NCI-H82 (cell line): ENCODE measurements around the gene RAPGEF5.

Experiments used
- DNase-seq: peaks from one replicate; lab custom pipeline; 2025; lab: John Stamatoyannopoulos, UW

The RAPGEF5 gene

DNA sequence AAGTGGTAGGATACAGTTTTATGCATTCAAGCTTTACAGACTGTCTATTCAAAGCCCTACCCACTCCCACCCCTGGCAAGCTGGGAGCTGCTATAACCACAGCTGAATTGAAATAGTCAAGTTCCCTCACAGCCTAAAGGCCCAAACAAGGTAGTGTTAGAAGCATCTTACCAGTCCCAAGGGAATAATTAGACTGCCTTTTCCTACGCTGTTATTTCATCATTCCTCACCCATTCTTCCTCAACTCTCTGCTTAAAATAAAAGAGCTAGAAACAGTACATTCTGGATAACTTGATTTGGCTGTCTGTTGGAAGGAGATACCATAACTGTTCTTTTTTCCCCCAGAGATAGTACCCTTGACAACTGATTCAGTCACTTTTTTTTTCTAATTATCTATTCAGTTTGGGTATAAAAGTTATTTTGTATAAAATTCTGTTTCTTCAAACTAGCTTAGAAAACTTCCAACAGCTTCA lies 54.0 kb downstream of the RAPGEF5 start:
- no peak for DNase-seq

DNA sequence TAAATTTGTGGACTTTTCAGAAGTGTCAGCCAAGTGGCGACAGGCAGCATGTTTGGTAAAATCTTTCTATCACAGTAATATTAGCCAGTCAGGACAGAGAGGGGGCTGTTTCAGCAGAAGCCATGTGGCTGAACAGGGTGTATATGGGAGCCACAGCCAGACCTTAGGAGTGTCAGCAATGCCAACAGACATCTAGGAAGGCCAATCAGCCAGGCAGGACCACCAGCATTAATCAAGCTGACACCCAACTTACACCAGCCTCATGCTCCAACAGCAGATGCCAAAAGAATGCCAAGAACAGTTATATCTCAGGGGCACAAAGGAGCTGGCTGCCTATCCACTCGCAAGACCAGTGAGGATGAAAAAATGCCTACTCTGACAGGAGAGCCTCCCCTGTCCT lies 54.8 kb downstream of the RAPGEF5 start:
- no peak for DNase-seq

DNA sequence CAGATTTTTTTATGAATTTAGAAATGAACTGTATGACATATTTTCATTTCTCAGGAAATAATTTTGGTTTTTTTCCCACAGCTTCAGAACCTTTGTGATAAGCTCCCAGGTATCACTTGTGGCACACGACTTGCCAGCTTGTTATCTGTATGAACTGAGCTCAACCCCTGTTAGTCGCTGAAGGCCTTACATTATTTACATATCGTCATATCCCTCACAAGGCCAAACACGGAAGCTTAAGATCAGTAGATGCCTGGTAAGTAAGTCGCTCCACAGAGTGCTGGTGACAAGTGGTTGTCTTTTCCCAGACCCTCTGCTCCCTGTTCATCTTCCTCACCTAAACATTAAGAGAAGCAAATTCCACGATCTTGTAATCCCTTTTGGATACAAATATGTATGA lies 55.2 kb downstream of the RAPGEF5 start:
- no peak for DNase-seq

DNA sequence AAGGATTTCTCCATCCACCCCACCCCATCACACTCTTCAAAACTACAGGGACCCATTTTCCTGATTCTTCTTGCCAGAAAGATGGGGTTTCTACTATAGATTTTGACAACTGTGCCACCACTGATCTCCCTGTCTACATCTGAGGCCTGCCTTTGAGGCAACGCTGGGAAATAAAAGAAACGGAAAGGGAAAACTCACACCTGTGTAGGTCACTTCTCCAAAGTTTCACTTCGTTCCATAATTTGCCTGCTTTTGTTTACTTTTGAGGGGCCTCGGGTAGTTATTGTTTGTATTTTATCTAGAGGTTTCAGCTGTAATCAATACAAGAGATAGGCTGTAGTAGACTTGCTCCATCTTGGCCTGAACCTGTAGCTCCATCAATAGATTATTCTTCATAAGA lies 56.1 kb downstream of the RAPGEF5 start:
- no peak for DNase-seq

GRCh38 chr7:22296916-22297315 lies 60.0 kb downstream of the RAPGEF5 start:
- DNase-seq: no peak

DNA sequence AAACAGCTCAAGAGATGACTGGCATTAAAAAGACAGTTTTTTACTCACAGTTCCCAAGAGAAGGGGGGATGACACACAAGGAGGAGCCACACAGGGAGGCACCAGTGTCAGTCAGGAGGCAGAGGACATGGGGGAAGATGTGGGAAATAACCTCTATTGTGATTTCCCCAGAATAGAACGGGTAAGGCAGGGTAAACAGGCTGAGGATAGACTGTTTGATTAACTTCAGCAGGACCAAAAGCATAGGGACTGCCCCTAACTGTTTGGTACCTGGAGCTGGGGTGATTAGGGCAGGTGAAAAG lies 60.7 kb downstream of the RAPGEF5 start:
- no peak for DNase-seq

DNA sequence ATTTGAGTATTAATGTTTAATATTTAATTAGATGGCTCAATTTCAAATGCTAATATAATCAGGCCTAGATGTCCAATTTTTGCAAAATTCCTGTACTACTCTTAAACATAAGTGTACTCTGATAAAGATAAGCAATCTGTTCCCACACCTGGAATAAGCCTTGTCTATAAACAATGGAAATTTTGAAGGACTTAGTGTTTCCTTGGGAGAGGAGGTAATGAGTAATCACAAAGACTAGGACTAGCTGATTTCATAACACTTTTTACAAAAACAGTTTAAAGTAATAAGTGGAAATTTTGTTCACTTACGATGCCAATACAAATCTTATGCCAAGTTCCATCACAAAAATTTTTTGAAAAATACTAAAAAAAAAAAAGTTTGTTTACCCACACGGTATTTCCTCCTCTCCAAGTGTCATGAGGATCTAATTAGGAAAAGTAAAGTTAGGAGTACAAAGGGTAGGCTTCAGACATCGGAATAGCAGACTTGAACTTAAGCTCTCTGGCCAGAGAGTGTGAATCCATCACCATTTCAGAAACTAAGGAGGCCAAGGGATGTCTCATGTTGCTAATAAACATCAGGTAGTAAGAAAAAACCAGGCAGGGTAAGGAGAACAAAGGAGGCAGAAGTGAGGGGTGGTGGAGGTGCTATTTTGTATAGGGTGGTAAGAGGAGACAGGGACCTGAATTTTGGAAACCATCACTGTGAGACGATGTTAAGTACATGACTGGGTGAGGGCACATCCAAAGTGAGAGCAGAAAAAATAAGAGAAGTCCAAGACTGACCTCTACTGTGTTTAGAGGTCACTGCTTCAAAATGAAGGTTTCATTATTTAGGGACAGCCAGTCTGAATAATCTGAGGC lies 61.3 kb downstream of the RAPGEF5 start:
- DNase-seq: no peak

DNA sequence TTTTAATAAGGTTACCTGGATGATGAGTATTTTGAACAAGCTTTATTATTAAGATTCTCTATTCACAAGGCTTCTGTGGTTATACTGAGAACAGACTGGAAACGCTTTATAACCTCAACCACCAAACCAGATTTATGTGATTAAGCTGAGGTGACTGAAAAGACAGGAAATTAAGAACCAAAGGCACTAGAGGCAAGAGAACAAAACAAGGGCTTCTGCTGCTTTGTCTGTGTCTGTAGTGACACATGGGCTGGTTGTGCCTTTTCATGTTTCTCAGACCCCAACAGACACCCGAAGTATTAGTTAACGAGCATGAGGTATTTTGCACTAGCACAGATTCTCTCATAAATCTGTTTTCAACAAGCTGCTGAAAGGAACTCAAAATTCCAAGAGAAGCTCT lies 64.4 kb downstream of the RAPGEF5 start:
- DNase-seq: no peak

GRCh38 chr7:22291977-22292376 lies 65.0 kb downstream of the RAPGEF5 start:
- peak; percentile 39 for DNase-seq

DNA sequence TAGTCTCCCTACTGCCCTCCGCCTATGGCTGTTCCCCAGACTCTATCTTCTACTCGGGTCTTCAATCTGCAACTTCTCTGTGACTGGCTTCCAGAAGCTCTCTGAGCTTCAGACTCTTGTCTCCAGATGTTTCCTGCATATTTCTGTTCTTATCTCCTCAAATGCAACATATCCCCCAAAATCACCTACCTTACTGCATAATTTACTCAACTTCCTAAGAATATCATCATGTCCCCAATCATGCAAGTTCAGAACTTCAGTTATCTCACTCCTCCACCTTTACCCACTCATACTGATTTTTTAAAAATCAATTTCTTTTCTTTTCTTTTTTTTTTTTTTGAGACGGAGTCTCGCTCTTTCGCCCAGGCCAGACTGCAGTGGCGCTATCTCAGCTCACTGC lies 68.8 kb downstream of the RAPGEF5 start:
- DNase-seq: no peak

DNA sequence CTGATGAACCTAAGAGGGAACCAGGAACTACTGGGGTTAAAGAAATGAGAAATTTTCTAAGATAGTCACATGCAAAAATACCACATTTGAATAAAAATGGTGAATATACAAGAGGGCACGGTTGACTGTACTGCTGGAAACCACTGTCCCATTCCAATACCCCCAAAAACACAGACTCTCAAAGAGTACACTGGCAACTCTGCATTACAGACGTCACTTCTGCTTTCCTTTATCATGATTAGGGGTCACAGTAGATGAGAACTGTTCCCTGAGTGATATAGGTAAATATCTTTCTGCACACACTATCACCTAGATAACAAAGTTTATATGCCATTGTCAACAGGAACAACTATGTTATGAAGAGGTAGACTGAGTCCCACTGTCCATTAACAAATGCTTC lies 69.5 kb downstream of the RAPGEF5 start:
- DNase-seq: no peak

DNA sequence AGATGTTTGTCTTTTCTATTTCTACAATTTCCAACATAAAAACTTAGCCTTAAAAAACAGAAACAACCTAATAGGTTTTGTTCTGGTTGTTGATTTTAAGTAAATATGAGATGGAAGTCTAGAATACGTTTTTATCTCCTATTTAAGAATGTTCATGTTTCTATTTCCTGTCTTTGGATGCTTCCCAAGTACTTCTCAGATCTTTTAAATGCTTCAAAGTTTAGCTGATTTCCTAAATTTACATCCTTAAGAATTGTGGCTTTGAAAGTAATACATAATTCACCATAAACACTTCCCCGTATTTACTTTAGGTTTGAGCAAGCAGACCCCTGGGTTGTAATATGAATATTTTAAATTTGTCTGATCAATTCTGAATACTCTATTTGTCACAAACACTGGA lies 70.5 kb downstream of the RAPGEF5 start:
- no peak for DNase-seq

GRCh38 chr7:22281481-22281880 lies 75.5 kb downstream of the RAPGEF5 start:
- no peak for DNase-seq

GRCh38 chr7:22280031-22280430 lies 76.9 kb downstream of the RAPGEF5 start:
- DNase-seq: no peak

- DNase-seq: no peak
These were observed 78.3 kb downstream of the RAPGEF5 start for GRCh38 chr7:22278660-22279059.

- DNase-seq: peak; percentile 22
These were observed 79.6 kb downstream of the RAPGEF5 start for GRCh38 chr7:22277375-22277774.

DNA sequence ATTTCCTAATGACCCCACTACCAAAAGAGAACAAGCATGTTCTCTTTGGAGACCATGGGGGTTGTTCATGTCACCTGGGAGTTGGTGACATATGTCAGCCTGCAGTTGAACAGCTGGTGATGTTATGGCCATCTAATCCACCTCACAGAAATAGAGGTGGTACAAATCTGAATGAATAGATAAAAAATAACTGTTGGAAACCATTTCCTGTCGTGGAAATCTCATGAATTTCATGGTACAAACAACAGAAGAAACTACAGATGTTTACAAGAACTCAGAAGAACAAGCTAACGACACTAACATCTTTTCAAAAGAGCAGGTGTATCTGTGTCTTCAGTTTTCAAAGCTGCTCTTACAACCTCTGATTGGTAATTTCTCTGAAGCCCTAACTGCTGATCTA lies 81.3 kb downstream of the RAPGEF5 start:
- DNase-seq: peak; percentile 57

GRCh38 chr7:22271311-22271710 lies 85.6 kb downstream of the RAPGEF5 start:
- DNase-seq: no peak

GRCh38 chr7:22270371-22270770 lies 86.6 kb downstream of the RAPGEF5 start:
- no peak for DNase-seq

GRCh38 chr7:22269963-22270362 lies 87.0 kb downstream of the RAPGEF5 start:
- DNase-seq: no peak

- DNase-seq: no peak
These were observed 88.0 kb downstream of the RAPGEF5 start for GRCh38 chr7:22268884-22269421.

GRCh38 chr7:22267930-22268615 lies 88.9 kb downstream of the RAPGEF5 start:
- peak; percentile 6 for DNase-seq

DNA sequence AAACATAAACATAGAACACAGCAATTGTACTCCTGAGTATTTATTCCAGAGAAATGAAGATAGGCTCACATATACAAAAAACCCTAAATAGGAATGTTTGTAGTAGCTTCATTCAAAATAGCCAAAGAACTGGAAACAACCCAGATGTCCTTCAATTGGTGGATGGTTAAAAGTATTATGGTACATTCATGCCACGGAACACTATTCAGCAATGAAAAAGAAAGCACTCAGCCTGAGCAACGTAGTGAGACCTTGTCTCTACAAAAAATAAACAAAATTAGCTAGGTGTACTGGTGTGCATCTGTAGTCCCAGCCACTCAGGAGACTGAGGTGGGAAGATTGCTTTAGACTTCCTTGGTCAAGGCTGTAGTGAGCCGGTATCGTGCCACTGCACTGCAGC lies 94.4 kb downstream of the RAPGEF5 start:
- DNase-seq: no peak
